Stomach (tissue), 4 donors: ENCODE data around the gene DCLK2.

Source experiments
- EP300 ChIP-seq: sonication (generic); formaldehyde crosslinking; IDR thresholded peaks from one replicate; pipeline ENCODE4 v1.6.1; 2017; ENCODE audit warnings: antibody characterized with exemption
- POLR2A ChIP-seq, 4 donors: fragments of 450-650 bp; IDR thresholded peaks; one replicate each; pipeline ENCODE4 v1.6.1; 2016; ENCODE audit warnings: antibody characterized with exemption in 4 of 4, control low read depth in 2 of 4, mild to moderate bottlenecking in 1 of 4, moderate library complexity in 1 of 4

DNA sequence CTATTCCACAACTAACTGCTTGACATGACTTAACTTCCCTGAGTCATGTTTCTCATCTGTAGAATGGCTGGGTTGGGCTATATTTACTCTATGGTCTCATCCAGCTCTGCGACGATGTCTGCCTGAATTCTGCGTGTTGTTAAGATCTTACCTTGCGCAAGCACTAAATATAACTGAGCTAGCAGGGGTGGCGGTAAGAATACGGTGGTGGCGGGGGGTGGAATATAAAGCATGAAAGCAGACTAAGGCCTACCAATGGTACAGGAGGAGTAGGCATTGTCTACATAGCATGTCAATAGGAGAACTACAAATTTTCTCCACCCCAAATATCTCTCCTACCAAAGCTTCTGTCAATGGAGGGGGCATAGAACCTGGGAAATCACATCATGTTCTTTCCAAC, 45.7 kb upstream of the DCLK2 start:
- TF ChIP-seq EP300 (no peak), POLR2A (IDR thresholded peaks at IDR 0.05) (no peak)
